ENCODE measurements around the gene PIWIL4.
A peak's percentile ranks its signal among the peaks of the same experiment; 100 is the strongest.
"Not testable (repeated sequence)": the region's sequence is repeated elsewhere in the genome, so short reads cannot be mapped to it uniquely, and the experiment has no call there.

Gene PIWIL4

DNA sequence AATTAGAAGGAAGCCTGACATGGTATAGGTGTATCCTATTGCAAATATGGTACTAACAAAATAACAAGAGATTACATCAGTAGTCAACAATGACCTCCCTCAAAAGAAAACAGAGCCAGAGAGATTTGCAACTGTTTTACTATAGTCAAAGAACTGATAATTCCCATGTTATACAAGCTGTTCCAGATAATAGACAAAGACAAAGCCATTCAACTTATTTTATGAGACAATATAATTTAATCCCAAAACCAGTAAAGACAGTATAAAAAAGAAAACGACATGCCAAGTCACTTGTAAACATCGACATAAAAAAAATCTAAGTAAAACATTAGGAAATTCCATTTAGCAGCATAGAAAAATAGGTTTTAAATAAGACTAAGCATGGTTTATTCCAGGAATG is 65.2 kb downstream of the PIWIL4 start:
- no peak overlapping the region for H3K4me3 Mint-ChIP-seq
- no peak for DNase-seq
- peaks cover 3% of the 10 kb centered on the region for H3K27me3 Mint-ChIP-seq
- ATAC-seq = no peak
- peaks cover 2 to 3% of the 10 kb centered on the region in 2 donors for H3K9me3 Mint-ChIP-seq
- H3K27ac Mint-ChIP-seq = no peak overlapping the region
- H3K4me1 Mint-ChIP-seq = no peaks in the 10 kb centered on the region

DNA sequence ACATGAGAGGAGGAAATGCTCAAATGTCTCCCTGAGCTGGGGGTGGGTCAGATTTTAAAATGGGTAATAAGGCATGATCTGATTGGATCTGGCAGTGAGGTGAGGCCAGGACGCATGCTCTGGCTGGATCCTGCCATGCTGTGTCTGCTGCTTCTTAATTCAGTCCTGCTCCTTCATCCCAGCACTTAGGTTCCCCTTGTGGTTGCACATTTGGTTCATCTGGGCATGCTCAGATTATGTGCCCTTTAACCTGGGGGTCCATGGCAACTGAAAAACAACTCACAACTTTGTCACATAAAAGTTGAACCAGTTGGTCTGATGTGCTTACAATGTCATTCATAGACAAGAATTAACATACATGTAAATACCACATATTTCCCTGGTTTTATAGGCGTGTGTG is 67.9 kb downstream of the PIWIL4 start:
- DNase-seq (no peak), ATAC-seq (no peak)
- Mint-ChIP-seq H3K4me1 (no peaks in the 10 kb centered on the region), H3K27ac (no peak overlapping the region), H3K27me3 (no peaks in the 10 kb centered on the region), H3K9me3 (no peaks in the 10 kb centered on the region), H3K4me3 (no peak overlapping the region)

DNA sequence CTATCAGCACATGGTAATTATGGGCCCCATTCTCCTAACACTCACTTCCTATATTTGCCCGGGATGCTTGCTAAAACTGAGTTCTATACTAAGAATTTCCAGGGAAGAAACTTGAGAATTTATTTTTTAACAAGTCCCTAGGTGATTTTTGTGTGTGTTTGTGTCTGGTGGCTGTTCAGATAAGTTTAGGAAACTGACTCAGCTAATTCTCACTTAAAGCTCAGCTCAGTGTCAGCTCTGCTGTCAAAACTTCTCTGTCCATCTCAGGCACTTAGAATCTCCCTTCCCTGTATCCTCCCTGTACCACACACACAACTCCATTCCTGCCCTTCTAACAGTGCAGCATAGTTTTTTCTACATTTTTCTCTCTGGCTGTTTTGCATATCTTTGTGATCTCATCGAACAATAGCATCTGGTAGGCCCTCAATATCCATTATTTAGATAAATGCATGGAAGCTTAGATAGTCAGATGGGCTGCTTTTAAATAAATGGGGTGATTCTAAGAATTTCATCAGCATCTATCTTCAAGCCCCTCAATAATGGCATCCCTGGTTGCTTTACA is 69.3 kb downstream of the PIWIL4 start:
- H3K27ac Mint-ChIP-seq = no peak overlapping the region
- no peak overlapping the region for H3K4me3 Mint-ChIP-seq
- no peaks in the 10 kb centered on the region for H3K27me3 Mint-ChIP-seq
- no peak for ATAC-seq
- no peaks in the 10 kb centered on the region for H3K9me3 Mint-ChIP-seq
- H3K4me1 Mint-ChIP-seq = no peaks in the 10 kb centered on the region
- no peak for DNase-seq

DNA sequence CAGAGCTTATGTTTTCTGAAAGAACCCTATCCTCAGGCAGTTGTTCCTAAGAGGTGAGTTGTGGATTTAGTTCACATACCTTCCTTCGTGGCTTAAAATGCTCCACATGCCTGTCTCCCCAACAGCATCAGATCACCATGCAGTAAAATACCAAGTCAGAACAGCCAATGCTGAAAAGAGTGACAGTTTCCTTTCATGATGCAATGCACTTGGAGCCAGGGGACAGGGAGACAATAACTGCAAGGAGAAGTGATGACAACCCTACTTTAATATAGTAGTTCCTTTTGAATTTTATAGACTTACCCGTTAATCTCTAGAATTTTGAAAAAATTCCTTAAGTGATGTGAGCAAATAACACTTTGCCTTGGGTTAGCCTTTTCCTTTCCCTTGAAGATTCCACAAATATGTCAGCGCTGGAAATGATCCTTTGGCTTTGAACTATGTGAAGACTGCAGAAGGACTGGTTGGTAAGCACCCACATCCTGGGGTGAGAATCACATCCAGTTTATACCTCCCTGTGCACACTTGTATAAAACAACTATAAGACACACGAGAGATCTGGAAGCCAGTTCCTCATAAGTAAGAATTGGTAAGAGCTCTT is 71.2 kb downstream of the PIWIL4 start:
- ATAC-seq (peak; percentile 45), DNase-seq (no peak)
- peak overlapping the region in 1 of 2 donors; percentile 67 for H3K27ac Mint-ChIP-seq
- no peaks in the 10 kb centered on the region for H3K9me3 Mint-ChIP-seq
- no peaks in the 10 kb centered on the region for H3K27me3 Mint-ChIP-seq
- H3K4me3 Mint-ChIP-seq = no peak overlapping the region
- H3K4me1 Mint-ChIP-seq = no peaks in the 10 kb centered on the region

DNA sequence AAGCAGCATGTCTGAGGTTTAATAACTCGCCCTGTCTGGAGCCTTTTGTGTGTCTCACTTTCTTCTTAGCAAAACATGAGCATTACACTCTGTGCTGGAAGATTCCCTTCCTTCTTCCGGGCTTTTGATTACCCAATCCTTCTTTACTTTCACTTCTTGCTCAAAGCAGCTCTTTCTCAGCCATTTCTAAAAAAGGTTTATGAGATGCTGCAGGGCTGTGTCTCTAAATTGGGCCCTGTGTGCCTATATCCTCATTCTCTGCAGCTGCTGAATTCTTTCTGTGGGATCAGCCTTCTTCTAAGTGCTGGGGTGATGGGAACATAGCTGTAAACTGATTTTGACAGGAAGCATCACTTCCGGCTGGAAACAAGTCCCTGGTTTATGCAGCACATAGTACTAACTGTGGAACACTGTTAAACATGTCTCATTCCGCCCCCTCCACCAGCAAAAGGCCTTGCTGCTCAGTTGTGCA is 71.8 kb downstream of the PIWIL4 start:
- no peaks in the 10 kb centered on the region for H3K4me1 Mint-ChIP-seq
- H3K9me3 Mint-ChIP-seq = no peaks in the 10 kb centered on the region
- H3K4me3 Mint-ChIP-seq = no peak overlapping the region
- ATAC-seq (peak; percentile 39), DNase-seq (no peak)
- no peaks in the 10 kb centered on the region for H3K27me3 Mint-ChIP-seq
- peak overlapping the region in 1 of 2 donors; percentile 67 for H3K27ac Mint-ChIP-seq

DNA sequence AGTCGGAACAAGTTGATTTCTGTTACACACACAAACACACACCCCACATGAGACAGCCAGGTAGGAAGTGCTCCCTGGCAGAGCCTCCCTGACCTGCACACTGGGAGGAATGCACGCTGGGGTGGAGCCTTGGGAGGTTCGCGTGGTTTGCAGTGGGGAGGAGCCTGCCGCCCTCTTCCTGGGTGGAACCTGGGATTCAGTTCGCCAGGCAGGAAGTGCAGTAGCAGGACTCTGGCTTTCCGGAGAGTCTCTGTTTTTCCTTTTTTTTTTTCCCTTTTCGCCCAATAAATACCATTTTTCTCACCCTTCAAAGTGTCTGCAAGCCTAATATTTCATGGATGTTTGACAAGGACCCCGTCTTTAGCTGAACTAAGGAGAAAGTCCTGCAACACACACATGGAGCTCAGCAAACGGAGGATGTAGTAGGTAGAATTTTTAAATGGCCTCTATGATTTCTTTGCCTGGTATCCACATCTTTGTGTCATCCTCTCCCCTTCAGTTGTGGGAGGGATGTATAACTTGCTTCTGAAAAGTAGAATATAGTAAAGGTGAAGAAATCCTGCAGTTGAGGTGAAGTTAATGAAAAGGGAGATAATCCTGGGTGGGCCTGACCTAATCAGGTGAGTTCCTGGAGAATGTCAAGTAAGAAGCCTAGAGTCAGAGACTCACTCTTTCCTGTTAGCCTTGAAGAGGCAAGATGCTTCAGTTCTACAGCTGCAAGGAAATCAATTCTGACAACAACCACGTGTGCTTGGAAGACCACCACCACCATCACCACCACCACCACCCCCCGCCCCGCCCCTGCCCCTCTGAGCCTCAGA is 72.9 kb downstream of the PIWIL4 start:
- Mint-ChIP-seq H3K27me3 (no peaks in the 10 kb centered on the region), H3K4me3 (no peak overlapping the region), H3K4me1 (no peaks in the 10 kb centered on the region), H3K9me3 (no peaks in the 10 kb centered on the region), H3K27ac (no peak overlapping the region)
- DNase-seq (no peak), ATAC-seq (no peak)

DNA sequence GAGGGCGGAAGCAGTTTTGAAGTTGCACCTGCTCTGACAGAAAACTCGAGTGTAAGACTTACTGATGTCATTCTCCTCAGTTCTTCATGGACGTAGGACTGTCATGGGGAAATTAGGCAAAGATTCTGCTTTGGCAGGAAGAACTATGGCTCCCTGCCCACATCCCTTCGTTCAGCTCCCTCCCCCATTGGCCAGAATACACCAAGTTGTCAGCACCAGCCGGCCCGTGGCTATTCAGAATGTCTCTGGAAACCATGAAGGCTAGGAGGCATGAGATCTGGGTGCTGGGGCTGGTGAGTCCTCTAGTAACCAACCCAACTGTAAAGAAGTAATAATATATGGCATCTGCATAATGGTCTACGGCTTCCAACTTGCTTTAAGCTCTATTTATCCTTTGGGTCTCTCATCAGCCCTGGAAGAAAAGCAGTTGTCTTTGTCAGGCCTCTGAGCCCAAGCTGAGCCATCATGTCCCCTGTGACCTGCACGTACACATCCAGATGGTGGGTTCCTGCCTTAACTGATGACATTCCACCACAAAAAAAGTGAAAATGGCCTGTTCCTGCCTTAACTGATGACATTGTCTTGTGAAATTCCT is 74.1 kb downstream of the PIWIL4 start:
- DNase-seq = no peak
- Mint-ChIP-seq H3K27me3 (no peaks in the 10 kb centered on the region), H3K4me1 (no peaks in the 10 kb centered on the region), H3K9me3 (no peaks in the 10 kb centered on the region), H3K27ac (no peak overlapping the region), H3K4me3 (no peak overlapping the region)
- ATAC-seq = no peak

DNA sequence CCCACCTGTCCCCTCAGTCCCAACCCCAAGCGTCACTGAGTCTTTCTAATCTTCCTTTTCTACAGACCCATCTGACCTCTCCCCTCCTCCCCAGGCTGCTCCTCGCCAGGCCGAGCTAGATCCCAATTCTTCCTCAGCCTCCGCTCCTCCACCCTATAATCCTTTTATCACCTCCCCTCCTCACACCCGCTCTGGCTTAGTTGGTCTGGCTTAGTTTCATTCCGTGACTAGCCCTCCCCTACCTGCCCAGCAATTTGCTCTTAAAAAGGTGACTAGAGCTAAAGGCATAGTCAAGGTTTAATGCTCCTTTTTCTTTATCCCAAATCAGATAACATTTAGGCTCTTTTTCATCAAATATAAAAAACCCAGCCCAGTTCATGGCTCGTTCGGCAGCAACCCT is 76.0 kb downstream of the PIWIL4 start:
- H3K27ac Mint-ChIP-seq, H3K9me3 Mint-ChIP-seq, H3K27me3 Mint-ChIP-seq, DNase-seq, H3K4me3 Mint-ChIP-seq, H3K4me1 Mint-ChIP-seq, ATAC-seq: not testable (repeated sequence)

DNA sequence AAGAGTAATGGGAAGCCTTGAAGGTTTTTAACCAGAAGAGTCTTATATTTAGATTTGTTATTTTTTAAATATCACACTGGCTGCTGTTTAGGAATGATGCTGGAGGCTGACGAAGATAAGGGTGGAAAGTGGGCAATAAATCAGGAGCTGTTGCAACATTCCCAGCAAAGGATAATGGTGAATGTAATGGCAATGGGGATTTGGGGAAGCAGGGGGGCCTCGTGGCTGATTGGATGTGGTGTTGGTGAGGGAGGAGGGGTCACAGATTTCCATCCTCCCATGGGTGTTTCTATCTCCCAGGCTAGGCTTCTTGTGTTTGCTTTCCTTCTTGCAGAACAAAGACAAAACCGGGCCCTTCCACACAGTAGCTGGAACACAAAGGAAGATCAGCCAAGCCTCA is 80.8 kb downstream of the PIWIL4 start:
- Mint-ChIP-seq H3K4me3 (no peak overlapping the region), H3K27ac (no peak overlapping the region), H3K9me3 (no peaks in the 10 kb centered on the region), H3K4me1 (no peaks in the 10 kb centered on the region), H3K27me3 (no peaks in the 10 kb centered on the region)
- ATAC-seq (no peak), DNase-seq (no peak)

DNA sequence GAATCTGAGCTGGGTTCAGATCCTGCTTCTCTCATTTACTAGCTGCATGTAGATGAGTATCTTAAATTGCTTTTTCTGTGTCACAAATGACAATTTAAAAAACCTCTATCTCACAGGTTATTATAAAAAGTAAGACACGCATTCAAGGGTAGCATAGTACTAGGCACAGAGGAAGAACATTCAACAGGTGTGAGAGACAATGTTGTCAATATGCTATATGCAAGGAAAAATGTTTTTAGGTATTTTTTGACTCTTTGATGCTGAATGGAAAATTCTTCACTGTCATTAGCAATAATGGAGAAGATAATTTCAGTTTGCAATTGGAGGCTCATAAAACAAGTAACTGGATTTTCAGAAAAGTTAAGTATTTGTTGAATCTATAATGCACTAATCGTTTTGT is 81.6 kb downstream of the PIWIL4 start:
- Mint-ChIP-seq H3K27me3 (no peaks in the 10 kb centered on the region), H3K4me3 (no peak overlapping the region), H3K4me1 (no peaks in the 10 kb centered on the region), H3K27ac (no peak overlapping the region), H3K9me3 (no peaks in the 10 kb centered on the region)
- no peak for ATAC-seq
- no peak for DNase-seq

DNA sequence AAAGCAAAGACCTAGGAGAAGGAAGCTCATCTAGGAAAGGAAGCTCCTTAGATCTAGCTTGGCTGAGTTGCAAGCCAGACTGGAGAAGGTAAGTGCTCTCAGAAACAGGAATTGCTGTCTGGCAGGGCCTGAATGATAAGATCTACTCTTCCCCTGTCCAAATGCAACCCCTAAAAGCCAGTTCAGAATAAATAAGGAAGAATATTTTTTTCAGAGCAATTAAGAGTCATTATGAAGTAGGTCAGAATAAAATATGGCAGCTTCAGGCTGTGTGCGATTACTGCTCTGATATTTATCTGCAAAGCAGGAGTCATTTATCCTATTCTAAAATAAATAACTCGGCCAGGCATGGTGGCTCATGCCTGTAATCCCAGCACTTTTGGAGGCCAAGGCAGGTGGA is 82.1 kb downstream of the PIWIL4 start:
- no peak for DNase-seq
- ATAC-seq = no peak
- no peak overlapping the region for H3K27ac Mint-ChIP-seq
- no peaks in the 10 kb centered on the region for H3K4me1 Mint-ChIP-seq
- H3K4me3 Mint-ChIP-seq = no peak overlapping the region
- no peaks in the 10 kb centered on the region for H3K9me3 Mint-ChIP-seq
- H3K27me3 Mint-ChIP-seq = no peaks in the 10 kb centered on the region

DNA sequence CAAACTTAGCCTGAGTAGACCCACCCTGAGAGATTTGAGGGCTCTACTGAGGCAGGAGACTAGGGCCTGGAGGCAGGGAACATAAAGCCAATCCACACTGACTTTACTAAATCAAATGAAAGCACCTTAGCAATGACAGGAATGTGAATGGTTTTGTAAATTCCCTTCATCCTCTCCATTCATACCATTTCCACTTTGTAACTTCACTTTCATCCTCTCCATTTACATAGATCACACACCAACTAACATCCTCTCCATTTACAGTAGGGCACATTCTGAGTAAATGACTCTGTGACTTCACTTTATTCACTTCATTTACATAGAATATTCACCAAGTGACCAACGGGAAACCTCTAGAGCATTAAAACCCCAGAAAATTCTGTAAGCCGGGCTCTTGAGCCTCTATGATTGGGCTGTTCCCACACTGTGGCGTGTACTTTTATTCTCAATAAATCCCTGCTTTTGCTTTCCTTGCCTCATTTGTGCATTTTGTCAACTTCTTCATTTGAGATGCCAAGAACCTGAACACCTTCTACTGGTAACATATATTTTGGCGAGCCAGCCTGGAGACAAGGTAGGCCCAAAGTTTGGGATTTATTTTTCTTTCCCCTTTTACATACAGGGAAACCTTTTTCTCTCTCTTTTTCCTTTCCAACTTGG is 82.9 kb downstream of the PIWIL4 start:
- H3K4me1 Mint-ChIP-seq = no peaks in the 10 kb centered on the region
- H3K27ac Mint-ChIP-seq = no peak overlapping the region
- no peaks in the 10 kb centered on the region for H3K9me3 Mint-ChIP-seq
- H3K4me3 Mint-ChIP-seq = no peak overlapping the region
- ATAC-seq (no peak), DNase-seq (no peak)
- H3K27me3 Mint-ChIP-seq = no peaks in the 10 kb centered on the region

DNA sequence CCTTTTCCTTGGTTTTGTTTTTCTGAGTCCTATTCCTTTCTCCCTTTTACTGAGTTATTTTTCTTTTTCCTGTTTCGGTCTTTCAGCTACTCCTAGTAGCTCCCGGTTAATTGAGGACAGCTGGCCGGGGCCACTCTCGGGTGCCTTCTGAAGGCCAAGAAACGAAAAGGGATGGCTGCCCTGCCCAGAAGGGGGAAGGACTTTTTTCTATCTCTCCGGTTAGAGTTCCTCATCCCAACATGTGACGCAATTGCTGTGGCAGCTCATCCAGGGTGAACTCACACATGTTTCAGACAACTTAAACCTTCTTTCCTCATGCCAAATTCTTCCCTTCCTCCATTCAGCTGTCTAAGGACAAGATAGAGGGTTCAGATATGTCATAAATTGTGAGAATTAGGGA is 83.6 kb downstream of the PIWIL4 start:
- Mint-ChIP-seq H3K9me3 (no peaks in the 10 kb centered on the region), H3K4me3 (no peak overlapping the region), H3K27me3 (no peaks in the 10 kb centered on the region), H3K4me1 (no peaks in the 10 kb centered on the region), H3K27ac (no peak overlapping the region)
- no peak for DNase-seq
- ATAC-seq = no peak

DNA sequence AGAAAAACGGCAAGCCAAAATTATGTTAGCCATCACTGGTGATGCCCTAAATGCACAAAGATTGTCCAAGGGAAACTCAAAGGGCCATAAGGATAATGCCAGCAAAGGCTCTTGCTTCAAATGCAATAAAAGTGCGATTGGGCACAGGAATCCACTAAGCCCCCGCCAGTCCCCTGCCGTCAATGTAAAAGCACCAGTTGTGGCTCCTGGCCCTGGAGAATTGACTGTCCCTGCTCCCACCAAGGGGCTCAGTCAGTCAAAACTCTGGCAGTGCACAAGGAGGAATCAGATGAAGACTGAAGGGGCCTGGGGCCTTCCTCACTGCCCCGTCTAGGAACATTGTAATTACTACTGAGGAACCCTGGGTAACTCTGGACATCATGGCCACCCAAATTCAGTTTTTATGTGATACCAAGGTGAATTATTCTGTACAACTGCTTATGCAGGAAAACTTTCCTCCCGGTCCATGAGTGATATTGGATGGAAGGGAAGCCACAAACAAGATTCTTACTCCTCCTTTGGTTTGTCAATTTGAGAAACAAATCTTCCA is 85.6 kb downstream of the PIWIL4 start:
- DNase-seq = no peak
- H3K9me3 Mint-ChIP-seq = no peaks in the 10 kb centered on the region
- peaks cover 12% of the 10 kb centered on the region for H3K27me3 Mint-ChIP-seq
- ATAC-seq = no peak
- no peak overlapping the region for H3K27ac Mint-ChIP-seq
- H3K4me1 Mint-ChIP-seq = no peaks in the 10 kb centered on the region
- no peak overlapping the region for H3K4me3 Mint-ChIP-seq

DNA sequence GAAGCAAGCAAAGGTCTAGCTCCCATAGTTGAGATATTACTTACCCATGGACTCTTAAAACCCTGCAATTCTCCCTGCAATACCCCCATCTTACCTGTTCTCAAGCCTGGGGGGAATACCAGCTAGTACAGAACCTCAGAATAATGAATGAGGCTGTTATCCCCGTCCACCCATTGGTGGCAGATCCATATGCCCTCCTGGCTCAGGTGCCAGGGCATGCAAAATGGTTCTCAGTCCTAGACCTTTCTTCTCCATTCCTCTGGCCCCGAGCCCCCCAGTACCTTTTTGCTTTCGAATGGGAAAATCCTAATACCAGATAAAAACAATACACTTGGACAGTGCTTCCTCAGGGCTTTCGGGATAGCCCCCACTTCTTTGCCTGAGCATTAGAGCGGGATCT is 86.4 kb downstream of the PIWIL4 start:
- peaks cover 15% of the 10 kb centered on the region for H3K27me3 Mint-ChIP-seq
- no peaks in the 10 kb centered on the region for H3K9me3 Mint-ChIP-seq
- no peaks in the 10 kb centered on the region for H3K4me1 Mint-ChIP-seq
- ATAC-seq (no peak), DNase-seq (no peak)
- H3K27ac Mint-ChIP-seq = no peak overlapping the region
- H3K4me3 Mint-ChIP-seq = no peak overlapping the region

Data from stimulated activated naive CD8-positive, alpha-beta T cell treated with anti-CD3 and anti-CD28 coated beads, Interleukin-15, amount 100 ng/mL, for 72 hours (primary cell).